ENCODE data around the gene TRABD. TPM values are rescaled to one million over a fixed set of nuclear protein-coding genes. Genes with fewer than 3 reads are reported as not detected.

TRABD gene
- total RNA-seq, 1 donor from 2014 or later, result 21.0 TPM

GRCh38 chr22:50171319-50171964, 14.3 kb upstream of the TRABD start:
- no peak overlapping the region for H3K27ac ChIP-seq (replicated peaks)
- no peaks in the 10 kb centered on the region for H3K36me3 ChIP-seq
- no peaks in the 10 kb centered on the region for H3K9me3 ChIP-seq (replicated peaks)
- H3K27me3 ChIP-seq (ENCODE audit: low read depth), result peaks cover 74% of the 10 kb centered on the region
- TF ChIP-seq CTCF (IDR thresholded peaks at IDR 0.05; ENCODE audit: borderline replicate concordance), result no peak
- no peak overlapping the region for H3K4me3 ChIP-seq
- H3K4me1 ChIP-seq, result peaks cover 13% of the 10 kb centered on the region
- intact Hi-C loops (cut with micrococcal nuclease), result no loop called here
- DNase-seq, result no peak

- intact Hi-C loops (cut with micrococcal nuclease), result no loop called here
- DNase-seq, result no peak
- no peak for TF ChIP-seq CTCF (IDR thresholded peaks at IDR 0.05; ENCODE audit: borderline replicate concordance)
- H3K36me3 ChIP-seq, result no peaks in the 10 kb centered on the region
- H3K27ac ChIP-seq (replicated peaks), result no peak overlapping the region
- peaks cover 13% of the 10 kb centered on the region for H3K4me1 ChIP-seq
- no peaks in the 10 kb centered on the region for H3K9me3 ChIP-seq (replicated peaks)
- H3K27me3 ChIP-seq (ENCODE audit: low read depth), result peaks cover 80% of the 10 kb centered on the region
- H3K4me3 ChIP-seq, result no peak overlapping the region
Observed at GRCh38 chr22:50171965-50172421, 13.7 kb upstream of the TRABD start.

- TF ChIP-seq CTCF (IDR thresholded peaks at IDR 0.05; ENCODE audit: borderline replicate concordance), result no peak
- no peaks in the 10 kb centered on the region for H3K9me3 ChIP-seq (replicated peaks)
- peaks cover 13% of the 10 kb centered on the region for H3K4me1 ChIP-seq
- intact Hi-C loops (cut with micrococcal nuclease), result no loop called here
- no peaks in the 10 kb centered on the region for H3K36me3 ChIP-seq
- DNase-seq, result no peak
- no peak overlapping the region for H3K27ac ChIP-seq (replicated peaks)
- H3K4me3 ChIP-seq, result no peak overlapping the region
- peaks cover 94% of the 10 kb centered on the region for H3K27me3 ChIP-seq (ENCODE audit: low read depth)
Observed at GRCh38 chr22:50173311-50173982, 12.3 kb upstream of the TRABD start.

- no peaks in the 10 kb centered on the region for H3K9me3 ChIP-seq (replicated peaks)
- H3K4me1 ChIP-seq, result peaks cover 13% of the 10 kb centered on the region
- DNase-seq, result no peak
- TF ChIP-seq CTCF (IDR thresholded peaks at IDR 0.05; ENCODE audit: borderline replicate concordance), result no peak
- H3K27ac ChIP-seq (replicated peaks), result no peak overlapping the region
- no peak overlapping the region for H3K4me3 ChIP-seq
- no peaks in the 10 kb centered on the region for H3K36me3 ChIP-seq
- intact Hi-C loops (cut with micrococcal nuclease), result no loop called here
- peaks cover 94% of the 10 kb centered on the region for H3K27me3 ChIP-seq (ENCODE audit: low read depth)
Observed at GRCh38 chr22:50173983-50174355, 11.7 kb upstream of the TRABD start.

- no peak for TF ChIP-seq CTCF (IDR thresholded peaks at IDR 0.05; ENCODE audit: borderline replicate concordance)
- H3K9me3 ChIP-seq (replicated peaks), result no peaks in the 10 kb centered on the region
- H3K27ac ChIP-seq (replicated peaks), result no peak overlapping the region
- no peak for DNase-seq
- peaks cover 94% of the 10 kb centered on the region for H3K27me3 ChIP-seq (ENCODE audit: low read depth)
- no peak overlapping the region for H3K4me3 ChIP-seq
- no peaks in the 10 kb centered on the region for H3K36me3 ChIP-seq
- peaks cover 9% of the 10 kb centered on the region for H3K4me1 ChIP-seq
- intact Hi-C loops (cut with micrococcal nuclease), result no loop called here
Observed at GRCh38 chr22:50174382-50175190, 11.1 kb upstream of the TRABD start.
